Stimulated activated CD4-positive, alpha-beta T cell treated with anti-CD3 and anti-CD28 coated beads, TNF-alpha, amount 100 ng/mL, for 4 hours (primary cell): Measurements from ENCODE around the gene MTHFD2L.
"Not testable (repeated sequence)": the region's sequence is repeated elsewhere in the genome, so short reads cannot be mapped to it uniquely, and the experiment has no call there.

Experiments used
- DNase-seq, 3 experiments: peaks; one replicate each; pipeline ENCODE4 v3.0.0-alpha.2; 2020; ENCODE audit warnings: low read depth in 3 of 3

Gene MTHFD2L

DNA sequence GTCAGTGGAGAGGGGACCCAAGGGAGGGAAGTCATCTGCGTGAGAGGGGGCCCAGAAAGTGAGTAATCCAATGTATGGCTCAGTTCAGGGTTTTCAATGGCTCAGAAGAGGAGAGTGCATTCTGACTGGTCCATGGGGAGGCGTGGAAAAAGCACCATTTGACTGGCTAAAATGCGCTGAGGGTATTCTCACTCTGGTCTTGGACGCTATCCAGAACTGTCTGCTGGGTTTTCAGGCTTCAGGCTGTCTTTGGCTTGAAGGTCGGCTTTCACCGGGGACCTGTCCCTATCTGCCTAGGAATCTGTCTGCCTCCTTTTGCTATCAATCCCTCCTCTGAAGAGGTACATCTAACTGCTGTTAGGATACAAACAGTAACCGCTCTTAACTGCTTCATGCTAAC lies 176.7 kb downstream of the MTHFD2L start:
- no peak for DNase-seq

DNA sequence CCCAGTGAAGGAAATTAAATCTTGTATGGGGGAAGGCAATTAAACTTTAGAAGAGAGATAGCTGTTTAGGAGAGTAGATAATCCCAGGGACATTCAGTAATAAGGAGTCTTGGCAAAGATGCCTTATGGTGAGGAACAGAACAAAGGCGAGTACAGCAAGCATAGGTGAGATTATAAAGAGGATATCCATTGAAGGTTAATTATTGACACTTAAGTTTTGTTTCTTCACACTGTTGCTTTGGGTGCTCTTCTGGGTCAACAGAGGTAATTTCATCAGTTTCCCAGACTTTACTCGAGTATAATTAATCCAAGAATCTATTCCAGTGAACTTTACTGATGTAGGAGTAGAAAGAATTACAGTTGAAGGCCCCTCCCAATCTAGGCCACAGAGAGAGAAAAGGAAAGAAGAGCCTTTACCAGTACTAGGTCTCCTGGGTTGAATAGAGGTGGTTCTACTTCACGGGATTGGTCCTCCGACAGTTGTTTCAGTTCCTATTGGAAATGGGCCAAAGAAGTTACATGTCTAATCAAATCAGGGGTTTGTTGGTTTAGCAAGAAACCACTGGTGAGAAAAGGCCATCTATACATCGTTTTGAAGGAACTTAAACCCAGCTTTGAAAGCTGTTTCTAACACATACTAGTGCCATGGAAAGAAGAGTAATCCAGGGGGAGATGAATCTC lies 177.6 kb downstream of the MTHFD2L start:
- no peak for DNase-seq

DNA sequence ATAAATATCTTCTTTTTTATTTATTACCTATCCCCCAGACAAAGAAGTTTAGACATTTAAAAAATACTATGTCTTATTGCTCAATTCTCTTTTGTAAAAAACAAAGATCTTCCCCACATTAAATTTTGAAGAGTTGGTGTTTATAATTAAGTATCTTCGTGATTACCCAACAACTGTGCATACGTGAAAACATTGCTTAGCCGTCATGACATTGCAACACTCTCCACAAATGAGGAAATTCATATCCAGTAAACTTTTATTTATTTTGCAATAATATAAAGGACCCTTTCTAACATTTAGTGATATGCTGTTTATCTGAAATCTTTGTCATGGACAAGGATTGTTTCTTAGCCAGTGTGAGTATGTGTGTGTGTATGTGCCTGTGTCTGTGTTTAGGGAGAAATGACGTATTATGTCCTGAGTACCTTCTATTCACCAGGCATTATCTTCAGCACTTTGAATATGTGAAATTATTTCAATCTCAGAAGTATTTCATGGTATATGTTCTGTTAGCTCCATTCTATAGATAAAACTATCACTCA lies 180.9 kb downstream of the MTHFD2L start:
- DNase-seq = no peak

DNA sequence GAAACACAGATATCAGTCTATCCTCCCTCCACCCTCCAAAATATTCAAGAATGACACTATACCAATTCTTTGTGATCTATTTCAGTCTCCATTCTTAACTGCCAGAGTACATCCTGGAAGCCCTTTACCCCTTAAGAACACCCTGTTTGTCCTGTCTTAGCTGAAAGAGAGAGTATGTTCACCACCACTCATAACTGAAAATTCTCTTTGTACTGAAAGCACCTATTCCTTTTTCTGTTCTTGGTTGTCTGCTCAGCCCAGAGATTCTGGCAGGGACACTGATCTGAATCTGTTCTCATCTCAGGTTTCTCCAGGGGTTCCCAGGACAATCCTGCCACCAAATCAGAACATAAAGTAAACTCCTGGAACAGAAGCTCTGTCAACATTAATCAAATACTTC lies 181.6 kb downstream of the MTHFD2L start:
- DNase-seq = no peak

DNA sequence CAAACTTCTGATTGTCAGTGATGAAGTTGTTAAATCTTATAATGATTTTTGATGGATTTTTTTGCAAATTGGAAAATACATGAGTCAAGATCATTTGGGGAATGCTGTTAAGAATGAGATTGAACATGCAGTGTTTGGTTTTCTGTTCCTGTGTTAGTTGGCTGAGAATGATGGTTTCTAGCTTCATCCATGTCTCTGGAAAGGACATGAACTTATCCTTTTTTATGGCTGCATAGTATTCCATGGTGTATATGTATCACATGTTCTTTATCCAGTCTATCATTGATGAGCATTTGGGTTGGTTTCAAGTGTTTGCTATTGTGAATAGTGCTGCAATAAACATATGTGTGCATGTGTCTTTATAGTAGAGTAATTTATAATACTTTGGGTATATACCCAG lies 182.5 kb downstream of the MTHFD2L start:
- not testable (repeated sequence) for DNase-seq

DNA sequence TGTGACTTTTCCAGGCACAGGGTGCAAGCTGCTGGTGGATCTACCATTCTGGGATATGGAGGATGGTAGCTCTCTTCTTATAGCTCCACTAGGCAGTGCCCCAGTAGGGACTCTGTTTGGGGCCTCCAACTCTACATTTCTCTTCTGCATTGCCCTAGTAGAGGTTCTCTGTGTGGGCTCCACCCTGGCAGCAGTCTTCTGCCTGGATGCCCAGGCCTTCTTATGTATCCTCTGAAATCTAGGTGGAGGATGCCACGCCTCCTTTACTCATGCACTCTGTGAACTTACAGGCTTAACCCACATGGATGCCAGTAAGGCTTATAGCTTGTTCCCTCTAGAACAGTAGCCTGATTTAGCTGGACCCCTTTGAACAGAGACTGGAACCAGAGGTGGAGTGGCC lies 186.1 kb downstream of the MTHFD2L start:
- no peak for DNase-seq
